Measurements from ENCODE around the gene DCDC2. TPM values are rescaled to one million over a fixed set of nuclear protein-coding genes. Genes with fewer than 3 reads are reported as not detected.
"Not testable (repeated sequence)": the region's sequence is repeated elsewhere in the genome, so short reads cannot be mapped to it uniquely, and the experiment has no call there.

Gene DCDC2
- total and polyA plus RNA-seq, 4 experiments from 2014 or later, result 0.44 to 0.47 TPM; not detected in 2

- H3K4me1 ChIP-seq (ENCODE audit: insufficient read depth, low read length), result no peaks in the 10 kb centered on the region
- Mint-ChIP-seq H3K27ac (no peak overlapping the region), H3K27me3 (peaks cover 11 to 17% of the 10 kb centered on the region in 2 donors), H3K9me3 (peaks cover 0 to 14% (median 7%) of the 10 kb centered on the region in 8 donors), H3K4me1 (no peaks in the 10 kb centered on the region), H3K36me3 (peaks cover 0 to 2% of the 10 kb centered on the region in 2 donors), H3K4me3 (no peak overlapping the region)
- H3K27me3 ChIP-seq (ENCODE audit: insufficient read depth, low read length), result no peaks in the 10 kb centered on the region
- ChIA-PET POLR2A (ENCODE audit: partially characterized antibody) (no interaction called here), CTCF (ENCODE audit: partially characterized antibody) (no interaction called here)
- no peaks in the 10 kb centered on the region for H3K9me3 ChIP-seq (ENCODE audit: control insufficient read depth in 1 of 2, low read length in 2 of 2)
- no peak for DNase-seq
- no peaks in the 10 kb centered on the region for H3K36me3 ChIP-seq (ENCODE audit: insufficient read depth, low read length)
- H3K27ac ChIP-seq (ENCODE audit: low read depth, low read length), result no peak overlapping the region
- intact Hi-C loops (cut with micrococcal nuclease), result no loop called here
- H3K4me3 ChIP-seq (ENCODE audit: low read length in 2 of 2), result no peak overlapping the region
Measured at GRCh38 chr6:24253360-24253759, 104.5 kb downstream of the DCDC2 start.

DNA sequence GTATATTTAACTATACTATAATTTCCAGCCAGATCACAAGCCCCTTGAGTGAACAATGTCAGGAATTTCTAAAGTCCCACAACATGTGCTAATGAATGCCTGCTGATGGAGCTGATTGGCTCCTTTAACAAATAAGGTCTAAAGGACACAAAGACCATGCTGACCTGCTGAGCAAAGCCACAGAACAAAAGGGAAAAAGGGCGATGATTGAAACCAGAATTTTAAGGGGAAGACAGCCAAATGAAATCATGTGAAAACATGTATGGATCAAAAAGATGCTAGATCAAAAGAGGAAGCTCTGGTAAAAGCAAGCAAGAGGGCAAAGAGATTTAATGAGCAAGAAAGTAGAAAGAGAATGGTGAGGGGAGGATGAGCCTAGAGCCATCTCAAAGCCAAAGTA, 105.6 kb downstream of the DCDC2 start:
- intact Hi-C loops (cut with micrococcal nuclease), result no loop called here
- no peak overlapping the region for H3K4me3 ChIP-seq (ENCODE audit: low read length in 2 of 2)
- H3K4me3 Mint-ChIP-seq, result no peak overlapping the region
- H3K36me3 ChIP-seq (ENCODE audit: insufficient read depth, low read length), result no peaks in the 10 kb centered on the region
- CTCF ChIA-PET (ENCODE audit: partially characterized antibody), result no interaction called here
- no peak overlapping the region for H3K27ac Mint-ChIP-seq
- no peaks in the 10 kb centered on the region for H3K4me1 ChIP-seq (ENCODE audit: insufficient read depth, low read length)
- H3K27me3 ChIP-seq (ENCODE audit: insufficient read depth, low read length), result no peaks in the 10 kb centered on the region
- no peaks in the 10 kb centered on the region for H3K9me3 ChIP-seq (ENCODE audit: control insufficient read depth in 1 of 2, low read length in 2 of 2)
- no peaks in the 10 kb centered on the region for H3K4me1 Mint-ChIP-seq
- POLR2A ChIA-PET (ENCODE audit: partially characterized antibody), result no interaction called here
- peaks cover 7 to 14% of the 10 kb centered on the region in 2 donors for H3K27me3 Mint-ChIP-seq
- DNase-seq, result no peak
- H3K9me3 Mint-ChIP-seq, result peaks cover 0 to 12% (median 7%) of the 10 kb centered on the region in 8 donors
- H3K27ac ChIP-seq (ENCODE audit: low read depth, low read length), result no peak overlapping the region
- H3K36me3 Mint-ChIP-seq, result peaks cover 0 to 2% of the 10 kb centered on the region in 2 donors

GRCh38 chr6:24251339-24251738, 106.5 kb downstream of the DCDC2 start:
- Mint-ChIP-seq H3K27ac (no peak overlapping the region), H3K4me1 (no peaks in the 10 kb centered on the region), H3K9me3 (peaks cover 0 to 14% (median 7%) of the 10 kb centered on the region in 8 donors), H3K36me3 (peaks cover 0 to 2% of the 10 kb centered on the region in 2 donors), H3K27me3 (peaks cover 7 to 12% of the 10 kb centered on the region in 2 donors), H3K4me3 (no peak overlapping the region)
- H3K4me1 ChIP-seq (ENCODE audit: insufficient read depth, low read length), result no peaks in the 10 kb centered on the region
- no peaks in the 10 kb centered on the region for H3K9me3 ChIP-seq (ENCODE audit: control insufficient read depth in 1 of 2, low read length in 2 of 2)
- no peak for DNase-seq
- no peak overlapping the region for H3K4me3 ChIP-seq (ENCODE audit: low read length in 2 of 2)
- intact Hi-C loops (cut with micrococcal nuclease), result no loop called here
- CTCF ChIA-PET (ENCODE audit: partially characterized antibody), result no interaction called here
- POLR2A ChIA-PET (ENCODE audit: partially characterized antibody), result no interaction called here
- no peaks in the 10 kb centered on the region for H3K27me3 ChIP-seq (ENCODE audit: insufficient read depth, low read length)
- H3K27ac ChIP-seq (ENCODE audit: low read depth, low read length), result no peak overlapping the region
- H3K36me3 ChIP-seq (ENCODE audit: insufficient read depth, low read length), result no peaks in the 10 kb centered on the region

GRCh38 chr6:24249926-24250325, 107.9 kb downstream of the DCDC2 start:
- intact Hi-C loops (cut with micrococcal nuclease), result no loop called here
- Mint-ChIP-seq H3K27ac (no peak overlapping the region), H3K27me3 (peaks cover 6 to 7% of the 10 kb centered on the region in 2 donors), H3K4me3 (no peak overlapping the region), H3K36me3 (peaks cover 0 to 2% of the 10 kb centered on the region in 2 donors), H3K4me1 (no peaks in the 10 kb centered on the region), H3K9me3 (peaks cover 0 to 11% (median 6%) of the 10 kb centered on the region in 8 donors)
- no peak for DNase-seq
- H3K4me3 ChIP-seq (ENCODE audit: low read length in 2 of 2), result no peak overlapping the region
- ChIA-PET CTCF (ENCODE audit: partially characterized antibody) (no interaction called here), POLR2A (ENCODE audit: partially characterized antibody) (no interaction called here)
- no peak overlapping the region for H3K27ac ChIP-seq (ENCODE audit: low read depth, low read length)
- no peaks in the 10 kb centered on the region for H3K36me3 ChIP-seq (ENCODE audit: insufficient read depth, low read length)
- no peaks in the 10 kb centered on the region for H3K9me3 ChIP-seq (ENCODE audit: control insufficient read depth in 1 of 2, low read length in 2 of 2)
- H3K4me1 ChIP-seq (ENCODE audit: insufficient read depth, low read length), result no peaks in the 10 kb centered on the region
- no peaks in the 10 kb centered on the region for H3K27me3 ChIP-seq (ENCODE audit: insufficient read depth, low read length)

DNA sequence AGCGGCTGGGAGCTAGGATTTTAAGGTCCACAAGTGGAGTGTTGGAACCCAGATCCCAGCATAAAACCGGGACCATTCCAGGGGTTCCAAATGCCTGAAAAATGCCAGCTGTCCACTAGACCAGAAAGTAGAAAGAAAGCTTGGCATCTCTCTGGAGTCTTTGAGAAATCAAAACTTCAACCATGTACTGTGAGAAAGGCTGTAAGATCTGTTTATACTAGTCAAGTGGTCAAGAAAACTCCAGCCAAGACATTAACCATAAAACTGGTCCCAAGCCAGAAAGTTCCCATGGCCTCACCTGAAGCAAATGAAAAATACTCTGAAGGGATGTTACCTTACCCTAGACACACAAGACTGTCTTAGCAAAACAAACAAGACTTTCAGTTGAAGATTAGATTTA, 112.6 kb downstream of the DCDC2 start:
- no peaks in the 10 kb centered on the region for H3K36me3 ChIP-seq (ENCODE audit: insufficient read depth, low read length)
- no peak overlapping the region for H3K4me3 ChIP-seq (ENCODE audit: low read length in 2 of 2)
- no peaks in the 10 kb centered on the region for H3K4me1 ChIP-seq (ENCODE audit: insufficient read depth, low read length)
- Mint-ChIP-seq H3K4me3 (no peak overlapping the region), H3K4me1 (no peaks in the 10 kb centered on the region), H3K36me3 (no peaks in the 10 kb centered on the region), H3K27me3 (peaks cover 5 to 11% of the 10 kb centered on the region in 2 donors), H3K9me3 (peaks cover 0 to 6% (median 0%) of the 10 kb centered on the region in 8 donors), H3K27ac (no peak overlapping the region)
- no peak overlapping the region for H3K27ac ChIP-seq (ENCODE audit: low read depth, low read length)
- intact Hi-C loops (cut with micrococcal nuclease), result no loop called here
- H3K9me3 ChIP-seq (ENCODE audit: control insufficient read depth in 1 of 2, low read length in 2 of 2), result no peaks in the 10 kb centered on the region
- no peak for DNase-seq
- H3K27me3 ChIP-seq (ENCODE audit: insufficient read depth, low read length), result no peaks in the 10 kb centered on the region
- ChIA-PET POLR2A (ENCODE audit: partially characterized antibody) (no interaction called here), CTCF (ENCODE audit: partially characterized antibody) (no interaction called here)

GRCh38 chr6:24242924-24243323, 114.9 kb downstream of the DCDC2 start:
- Histone ChIP-seq H3K27ac (ENCODE audit: low read depth, low read length) (no peak overlapping the region), H3K4me3 (ENCODE audit: low read length in 2 of 2) (no peak overlapping the region), H3K27me3 (ENCODE audit: insufficient read depth, low read length) (no peaks in the 10 kb centered on the region), H3K36me3 (ENCODE audit: insufficient read depth, low read length) (no peaks in the 10 kb centered on the region), H3K9me3 (ENCODE audit: control insufficient read depth in 1 of 2, low read length in 2 of 2) (no peaks in the 10 kb centered on the region), H3K4me1 (ENCODE audit: insufficient read depth, low read length) (no peaks in the 10 kb centered on the region)
- Mint-ChIP-seq H3K27me3 (peaks cover 5% of the 10 kb centered on the region in 2 donors), H3K4me1 (no peaks in the 10 kb centered on the region), H3K4me3 (no peak overlapping the region), H3K9me3 (peaks cover 0 to 4% (median 0%) of the 10 kb centered on the region in 8 donors), H3K36me3 (no peaks in the 10 kb centered on the region), H3K27ac (peak overlapping the region in 1 of 7 donors; percentile 67)
- no peak for DNase-seq
- intact Hi-C loops (cut with micrococcal nuclease), result no loop called here
- ChIA-PET POLR2A (ENCODE audit: partially characterized antibody) (no interaction called here), CTCF (ENCODE audit: partially characterized antibody) (no interaction called here)

DNA sequence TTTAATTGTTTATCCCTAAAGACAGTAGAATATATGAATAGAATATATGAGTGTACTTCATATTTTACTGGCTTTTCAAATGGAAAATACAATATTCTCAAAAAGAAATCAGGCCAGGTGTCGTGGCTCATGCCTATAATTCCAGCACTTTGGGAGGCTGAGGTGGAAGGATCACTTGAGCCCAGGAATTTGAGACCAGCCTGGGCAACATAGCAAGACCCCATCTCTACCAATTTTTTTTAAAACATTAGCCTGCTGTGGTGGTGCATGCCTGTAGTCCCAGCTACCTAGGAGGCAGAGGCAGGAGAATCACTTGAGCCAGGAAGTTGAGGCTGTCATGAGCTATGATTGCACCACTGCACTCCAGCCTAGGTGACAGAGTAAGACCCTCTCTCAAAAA, 116.1 kb downstream of the DCDC2 start:
- H3K9me3 ChIP-seq (ENCODE audit: control insufficient read depth in 1 of 2, low read length in 2 of 2); H3K4me1 ChIP-seq (ENCODE audit: insufficient read depth, low read length); H3K4me3 ChIP-seq (ENCODE audit: low read length in 2 of 2); H3K9me3 Mint-ChIP-seq; H3K4me1 Mint-ChIP-seq; H3K27ac ChIP-seq (ENCODE audit: low read depth, low read length); H3K4me3 Mint-ChIP-seq; DNase-seq; H3K36me3 Mint-ChIP-seq; H3K27me3 Mint-ChIP-seq; H3K27ac Mint-ChIP-seq; H3K36me3 ChIP-seq (ENCODE audit: insufficient read depth, low read length); intact Hi-C loops (cut with micrococcal nuclease); CTCF ChIA-PET (ENCODE audit: partially characterized antibody); POLR2A ChIA-PET (ENCODE audit: partially characterized antibody); H3K27me3 ChIP-seq (ENCODE audit: insufficient read depth, low read length): not testable (repeated sequence)

DNA sequence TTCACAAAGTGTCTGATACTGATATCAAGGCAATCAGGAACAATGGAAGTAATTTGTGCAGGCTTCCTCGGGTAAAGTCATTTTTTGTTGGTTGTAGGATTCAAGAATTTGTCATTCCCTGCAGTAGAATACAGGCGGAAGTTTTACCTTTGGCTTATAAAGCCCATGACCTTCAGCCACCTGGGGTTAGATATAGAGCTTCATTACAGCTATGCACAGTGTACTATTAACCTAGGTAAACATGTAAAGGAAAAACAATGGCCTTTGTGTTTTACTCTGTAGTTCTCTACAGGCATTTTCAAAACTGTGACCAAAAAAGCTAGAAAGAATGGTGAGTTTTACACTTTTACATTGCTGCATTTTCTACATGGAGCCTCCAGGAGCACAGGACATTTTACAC, 116.9 kb downstream of the DCDC2 start:
- no peak overlapping the region for H3K27ac ChIP-seq (ENCODE audit: low read depth, low read length)
- no peak overlapping the region for H3K4me3 ChIP-seq (ENCODE audit: low read length in 2 of 2)
- intact Hi-C loops (cut with micrococcal nuclease), result no loop called here
- no peaks in the 10 kb centered on the region for H3K36me3 ChIP-seq (ENCODE audit: insufficient read depth, low read length)
- no peaks in the 10 kb centered on the region for H3K9me3 ChIP-seq (ENCODE audit: control insufficient read depth in 1 of 2, low read length in 2 of 2)
- H3K36me3 Mint-ChIP-seq, result no peaks in the 10 kb centered on the region
- CTCF ChIA-PET (ENCODE audit: partially characterized antibody), result no interaction called here
- H3K4me1 ChIP-seq (ENCODE audit: insufficient read depth, low read length), result no peaks in the 10 kb centered on the region
- H3K27me3 Mint-ChIP-seq, result peaks cover 3 to 5% of the 10 kb centered on the region in 2 donors
- H3K4me1 Mint-ChIP-seq, result no peaks in the 10 kb centered on the region
- peaks cover 0 to 3% (median 0%) of the 10 kb centered on the region in 8 donors for H3K9me3 Mint-ChIP-seq
- DNase-seq, result no peak
- no peaks in the 10 kb centered on the region for H3K27me3 ChIP-seq (ENCODE audit: insufficient read depth, low read length)
- POLR2A ChIA-PET (ENCODE audit: partially characterized antibody), result no interaction called here
- H3K4me3 Mint-ChIP-seq, result no peak overlapping the region
- H3K27ac Mint-ChIP-seq, result no peak overlapping the region
